Liver (tissue), 9 donors: ENCODE results near the gene PSTPIP1. TPM values are rescaled to one million over a fixed set of nuclear protein-coding genes. Genes with fewer than 3 reads are reported as not detected.

Experiments
- DNase-seq: peaks from one replicate; pipeline ENCODE4 v3.0.0-alpha.2; 2017; ENCODE audit warnings: low spot score
- H3K27ac ChIP-seq, 2 donors: one replicate each; pipeline ENCODE4 v1.7.0; 2013; ENCODE audit warnings: inconsistent platforms in 2 of 2, low read length in 2 of 2, control low read depth in 1 of 2, low read depth in 1 of 2, mild to moderate bottlenecking in 1 of 2
- H3K27me3 ChIP-seq, 4 donors: one replicate each; pipeline versions ENCODE4 v1.6.1 to v1.7.0; 2013; ENCODE audit warnings: low read length in 3 of 4, inconsistent platforms in 1 of 4, mild to moderate bottlenecking in 1 of 4, moderate library complexity in 1 of 4; ENCODE audit not compliant: control insufficient read depth in 4 of 4, insufficient read depth in 4 of 4
- H3K36me3 ChIP-seq, 4 donors: one replicate each; pipeline versions ENCODE4 v1.6.1 to v1.7.0; 2013; ENCODE audit warnings: low read length in 3 of 4, mild to moderate bottlenecking in 3 of 4, low read depth in 1 of 4, moderate library complexity in 1 of 4; ENCODE audit not compliant: control insufficient read depth in 4 of 4, insufficient read depth in 3 of 4
- H3K4me1 ChIP-seq, 4 donors: one replicate each; pipeline versions ENCODE4 v1.6.1 to v1.7.0; 2013; ENCODE audit warnings: low read length in 3 of 4, mild to moderate bottlenecking in 3 of 4, moderate library complexity in 1 of 4; ENCODE audit not compliant: control insufficient read depth in 4 of 4, insufficient read depth in 4 of 4
- H3K4me3 ChIP-seq, 3 donors: one replicate each; pipeline versions ENCODE4 v1.6.1 to v1.7.0; 2013; ENCODE audit warnings: low read length in 3 of 3, control low read depth in 1 of 3, low read depth in 1 of 3, mild to moderate bottlenecking in 1 of 3
- H3K9ac ChIP-seq, 2 donors: one replicate each; pipeline ENCODE4 v1.7.0; 2013; ENCODE audit warnings: low read length in 2 of 2, mild to moderate bottlenecking in 2 of 2, moderate library complexity in 2 of 2, control low read depth in 1 of 2, low read depth in 1 of 2
- H3K9me3 ChIP-seq, 4 donors: one replicate each; pipeline versions ENCODE4 v1.6.1 to v1.7.0; 2013; ENCODE audit warnings: low read length in 3 of 4; ENCODE audit not compliant: control insufficient read depth in 4 of 4
- CTCF ChIP-seq: fragments of 150-350 bp; IDR thresholded peaks from 2 replicates; pipeline ENCODE4 v1.5.1; 2017; ENCODE audit warnings: improper control_type of control experiment, low read depth, low read length; ENCODE audit not compliant: missing input control
- FOXA1 ChIP-seq: IDR thresholded peaks from 2 replicates; pipeline ENCODE4 v1.6.1; 2016; ENCODE audit warnings: antibody characterized with exemption
- GABPA ChIP-seq, 2 donors: IDR thresholded peaks in 1 of 2; conservative IDR thresholded peaks in 1 of 2; 2 replicates each; pipeline ENCODE4 v1.6.1; 2016; ENCODE audit warnings: antibody characterized with exemption in 2 of 2, mild to moderate bottlenecking in 1 of 2, moderate library complexity in 1 of 2
- HNF4A ChIP-seq, 2 donors: conservative IDR thresholded peaks; 2 replicates each; pipeline ENCODE4 v1.6.1; 2016; ENCODE audit warnings: antibody characterized with exemption in 2 of 2, mild to moderate bottlenecking in 2 of 2
- HNF4G ChIP-seq: IDR thresholded peaks from 2 replicates; pipeline ENCODE4 v1.6.1; 2016; ENCODE audit warnings: antibody characterized with exemption
- JUND ChIP-seq, 2 donors: IDR thresholded peaks; 2 replicates each; pipeline ENCODE4 v1.6.1; 2016; ENCODE audit warnings: antibody characterized with exemption in 2 of 2
- MAX ChIP-seq: IDR thresholded peaks from 2 replicates; pipeline ENCODE4 v1.6.1; 2016; ENCODE audit warnings: antibody characterized with exemption
- NR2F2 ChIP-seq: IDR thresholded peaks from 2 replicates; pipeline ENCODE4 v1.6.1; 2016; ENCODE audit warnings: antibody characterized with exemption
- RAD21 ChIP-seq, 2 donors: IDR thresholded peaks; 2 replicates each; pipeline ENCODE4 v1.6.1; 2016; ENCODE audit warnings: antibody characterized with exemption in 2 of 2, mild to moderate bottlenecking in 2 of 2
- REST ChIP-seq: IDR thresholded peaks from 2 replicates; pipeline ENCODE4 v1.6.1; 2016; ENCODE audit warnings: antibody characterized with exemption, mild to moderate bottlenecking
- RXRA ChIP-seq, 2 donors: IDR thresholded peaks; 2 replicates each; pipeline ENCODE4 v1.6.1; 2017 to 2018; ENCODE audit warnings: antibody characterized with exemption in 2 of 2, mild to moderate bottlenecking in 1 of 2
- SP1 ChIP-seq: IDR thresholded peaks from 2 replicates; pipeline ENCODE4 v1.6.1; 2018; ENCODE audit warnings: antibody characterized with exemption, mild to moderate bottlenecking
- ZBTB33 ChIP-seq: IDR thresholded peaks from 2 replicates; pipeline ENCODE4 v1.6.1; 2016; ENCODE audit warnings: antibody characterized with exemption
- WGBS: extraction: QIAGEN DNeasy Blood & Tissue Kit; methylation state at CpG from one replicate; pipeline ENCODE4 v1.1.7; 2013; 5-methylcytosine and 5-hydroxymethylcytosine counted together
- polyA plus RNA-seq, 2 donors: library from polyadenylated mRNA; stranded (reverse) in 1 of 2; unstranded in 1 of 2; fragments of 200-250 nt in 1 of 2; fragments of >200 nt in 1 of 2; fragmentation: Nextera tagmentation in 1 of 2; extraction: Ambion mirVana in 1 of 2; gene quantifications; one replicate each; pipeline versions ENCODE4 v1.2.1 to v1.2.3, GENCODE V29; 2013 to 2015
- total RNA-seq, 2 donors: library from RNA; depleted of rRNA; stranded (reverse); fragments of >200 nt; gene quantifications; one replicate each; pipeline ENCODE4 v1.2.3, GENCODE V29; 2014
- donor health status: healthy.
- donor health status: healthy.
- donor health status: healthy.
- donor health status: healthy.
- donor health status: healthy.

PSTPIP1 gene
- total and polyA plus RNA-seq, 4 donors: 1.1 to 4.6 (median 3.0) TPM

- H3K27ac ChIP-seq: no peak overlapping the region
- H3K27me3 ChIP-seq: no peaks in the 10 kb centered on the region
- no peaks in the 10 kb centered on the region for H3K9me3 ChIP-seq
- H3K9ac ChIP-seq: no peak overlapping the region
- no peaks in the 10 kb centered on the region for H3K36me3 ChIP-seq
- H3K4me1 ChIP-seq: peaks cover 0 to 2% (median 0%) of the 10 kb centered on the region in 4 donors
- no peak for DNase-seq
- 84% methylated on average over 14 of the region's 14 CpGs for WGBS
- TF ChIP-seq SP1: no peak
- TF ChIP-seq ZBTB33: no peak
- TF ChIP-seq JUND (IDR thresholded peaks at IDR 0.05): no peak
- no peak for TF ChIP-seq MAX
- H3K4me3 ChIP-seq: no peak overlapping the region
Observed at GRCh38 chr15:77022646-77023575, 28.0 kb downstream of the PSTPIP1 start.

- 60% methylated on average over 20 of the region's 20 CpGs for WGBS
- no peak for DNase-seq
- no peaks in the 10 kb centered on the region for H3K27me3 ChIP-seq
Observed at GRCh38 chr15:77023576-77024272, 28.8 kb downstream of the PSTPIP1 start.

More at GRCh38 chr15:77023576-77024272, 28.8 kb downstream of the PSTPIP1 start:
- Histone ChIP-seq H3K4me3 (no peak overlapping the region), H3K4me1 (peaks cover 0 to 6% (median under 1%) of the 10 kb centered on the region in 4 donors), H3K27ac (no peak overlapping the region), H3K9ac (no peak overlapping the region), H3K36me3 (no peaks in the 10 kb centered on the region), H3K9me3 (no peaks in the 10 kb centered on the region)
- TF ChIP-seq GABPA (IDR thresholded peaks at IDR 0.05 in 1 of 2, conservative IDR thresholded peaks at IDR 0.05 in 1 of 2) (no peak), RXRA (IDR thresholded peaks at IDR 0.05) (no peak), NR2F2 (no peak), CTCF (no peak), REST (no peak), HNF4G (no peak), HNF4A (conservative IDR thresholded peaks at IDR 0.05) (no peak), RAD21 (IDR thresholded peaks at IDR 0.05) (no peak), FOXA1 (no peak)
